NCI-H526 (cell line): Measurements from ENCODE around the gene HDAC9.

Experiments used
- DNase-seq, 2 experiments: peaks; one replicate each; lab custom pipeline; 2025; lab: John Stamatoyannopoulos, UW

HDAC9 gene

DNA sequence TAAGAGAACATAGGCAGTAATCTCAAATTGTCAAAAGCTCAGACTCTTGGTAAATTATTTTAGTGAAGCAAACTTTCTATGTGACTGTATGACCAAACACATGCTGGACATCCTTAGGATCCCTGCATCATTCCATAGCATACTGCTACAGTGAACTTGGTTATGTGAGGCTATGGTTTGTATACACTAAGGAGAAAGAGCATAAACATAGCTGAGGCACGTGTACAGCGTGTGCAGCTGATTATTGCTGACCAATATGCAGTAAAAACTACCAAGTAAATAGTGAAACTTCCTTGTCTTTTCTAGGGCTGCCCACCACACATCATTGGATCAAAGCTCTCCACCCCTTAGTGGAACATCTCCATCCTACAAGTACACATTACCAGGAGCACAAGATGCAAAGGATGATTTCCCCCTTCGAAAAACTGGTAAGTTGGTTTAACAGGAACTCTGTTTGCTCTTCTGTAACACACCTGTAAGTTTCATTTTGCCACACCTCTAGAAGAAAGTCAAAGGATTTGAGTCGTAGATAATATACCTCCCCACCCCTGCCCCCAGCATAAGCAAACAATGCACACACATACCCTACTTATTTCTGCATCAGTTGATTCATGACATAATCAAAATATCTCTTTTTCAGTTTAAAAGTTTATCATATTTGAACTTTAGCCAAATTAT, 98.2 kb downstream of the HDAC9 start:
- DNase-seq: no peak

DNA sequence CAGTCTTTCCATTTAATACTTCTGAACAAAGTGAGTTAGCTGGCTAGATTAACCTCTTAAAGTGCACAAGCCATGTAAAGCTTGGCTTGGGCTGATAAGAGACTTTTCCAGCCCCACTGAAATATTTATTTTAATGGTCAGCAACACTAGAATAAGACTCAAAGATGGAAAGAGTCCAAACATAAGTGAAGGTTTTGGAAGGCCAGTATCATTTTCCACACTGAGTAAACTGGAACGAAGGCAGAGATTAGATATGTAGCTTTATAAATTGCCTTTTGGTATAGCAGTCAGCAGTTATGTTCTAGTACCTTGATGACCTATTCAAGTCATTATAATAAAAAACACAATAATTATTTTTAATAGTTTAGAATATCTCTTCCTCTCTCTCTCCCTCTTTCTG, 102.2 kb downstream of the HDAC9 start:
- DNase-seq: no peak

DNA sequence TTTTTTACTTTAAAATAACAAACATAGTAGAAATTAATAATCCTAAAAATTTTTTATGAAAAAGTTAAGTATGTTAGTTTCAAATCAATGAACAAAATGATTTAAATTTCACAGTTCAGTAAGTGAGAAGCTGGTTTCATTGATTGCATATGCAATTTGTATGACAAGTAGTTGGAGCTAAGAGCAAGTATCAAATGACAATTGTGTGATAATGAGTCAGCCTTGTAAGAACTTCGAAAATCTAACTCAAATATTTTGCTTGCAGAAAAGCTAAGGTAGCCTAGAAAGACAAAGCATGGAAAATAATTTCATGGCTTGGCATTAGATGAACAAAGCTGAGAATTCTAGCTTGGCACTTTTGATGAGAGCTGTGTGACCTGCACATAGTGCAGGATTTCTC, 111.5 kb downstream of the HDAC9 start:
- no peak for DNase-seq

DNA sequence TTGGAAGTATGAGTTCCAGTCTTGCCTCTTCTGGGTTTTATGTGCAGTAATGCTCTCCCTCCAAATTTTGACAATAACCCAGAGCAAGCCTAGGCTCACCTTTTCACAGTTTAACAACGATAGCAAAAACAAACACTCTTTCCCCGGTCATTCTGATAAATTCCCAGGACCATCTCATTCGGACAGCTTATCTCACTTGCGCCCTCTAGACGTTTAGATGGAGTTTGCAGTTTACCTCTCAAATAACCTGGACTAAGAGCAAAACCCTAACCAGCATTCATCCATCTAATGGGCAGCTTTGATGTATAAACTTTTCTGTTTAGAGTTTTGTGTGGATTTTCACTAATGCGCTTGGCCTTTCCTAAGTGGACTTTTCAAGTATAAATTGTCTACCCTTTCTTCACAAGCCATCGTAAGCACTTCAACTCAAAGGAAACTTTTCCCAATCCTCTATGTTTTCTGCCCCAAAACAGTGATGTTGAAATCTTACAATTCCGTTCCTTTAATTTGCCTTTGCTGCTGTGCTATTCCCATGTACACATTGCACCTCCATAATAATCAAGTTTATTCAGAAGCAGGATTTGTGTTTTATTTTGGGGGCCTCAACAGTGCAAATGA, 114.9 kb downstream of the HDAC9 start:
- peak; percentile 10 to 52 for DNase-seq

DNA sequence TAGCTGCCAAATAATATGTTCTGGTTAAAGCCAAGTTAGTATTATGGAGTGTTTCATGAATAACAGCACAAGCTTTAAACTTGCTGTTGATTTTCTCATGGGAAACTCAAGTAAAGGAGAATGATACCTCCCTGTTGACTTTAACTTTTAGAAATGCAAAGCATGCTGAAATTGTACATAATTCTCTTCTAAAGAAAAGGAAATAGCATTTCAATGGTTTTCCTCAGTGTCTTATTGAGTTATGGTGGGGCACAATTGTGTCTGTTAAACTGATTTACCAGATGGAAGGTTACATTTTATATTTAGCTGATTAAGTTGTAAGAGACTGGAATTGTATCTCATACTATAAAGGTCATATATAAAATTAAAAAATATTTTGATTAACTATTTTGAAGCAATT, 119.3 kb downstream of the HDAC9 start:
- DNase-seq: no peak

DNA sequence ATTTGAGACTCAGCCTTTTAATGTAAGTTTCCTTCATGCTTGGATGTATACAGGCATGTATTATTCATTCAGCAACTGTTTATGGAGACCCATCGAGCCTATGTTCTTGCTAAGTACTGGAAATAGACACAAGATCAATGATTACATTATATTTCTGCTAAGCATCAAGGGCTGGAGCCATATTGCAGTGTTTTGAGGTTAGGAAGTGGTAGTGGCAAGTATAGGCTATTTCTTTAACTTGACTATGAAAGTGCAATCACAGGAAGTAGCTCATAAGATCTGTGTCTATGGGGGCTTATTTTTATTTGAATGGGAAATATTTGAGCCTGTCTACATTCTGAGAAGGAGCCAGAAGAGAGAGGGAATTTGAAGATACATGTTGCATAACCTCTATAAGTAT, 123.8 kb downstream of the HDAC9 start:
- no peak for DNase-seq

DNA sequence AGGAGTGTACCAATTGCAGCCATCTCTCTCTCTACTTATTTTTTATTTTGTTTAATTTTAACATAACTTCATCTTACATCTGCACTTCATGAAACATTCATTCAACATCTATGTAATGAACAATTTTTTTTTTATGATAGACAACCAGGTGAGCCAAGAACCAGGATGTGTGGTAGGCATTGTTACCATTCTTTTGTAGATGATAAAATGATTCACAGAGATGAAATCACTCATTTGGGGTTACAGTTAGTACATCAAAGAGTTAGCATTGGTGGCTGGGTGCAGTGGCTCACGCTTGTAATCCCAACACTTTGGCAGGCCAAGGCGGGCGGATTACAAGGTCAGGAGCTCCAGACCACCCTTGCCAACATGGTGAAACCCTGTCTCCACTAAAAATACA, 127.8 kb downstream of the HDAC9 start:
- DNase-seq: no peak

DNA sequence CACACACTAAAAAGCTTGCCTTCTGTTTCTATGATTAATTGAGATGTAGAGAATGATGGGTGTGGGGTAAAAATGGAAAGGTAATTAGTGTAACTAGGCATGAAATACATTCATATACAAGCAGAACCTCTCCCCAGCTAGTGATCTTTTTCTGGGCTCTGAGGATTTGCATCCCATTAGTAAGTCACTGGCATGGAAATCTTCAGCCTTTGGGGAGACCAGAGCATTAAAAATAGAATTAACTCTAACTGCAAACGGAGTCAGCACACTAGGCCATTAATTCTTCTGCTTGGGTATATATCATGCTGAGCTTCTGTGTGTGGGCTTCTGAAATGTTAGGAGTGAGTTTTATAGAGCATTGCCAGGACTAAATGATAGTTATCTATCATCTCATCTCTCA, 128.9 kb downstream of the HDAC9 start:
- DNase-seq: peak; percentile 90

DNA sequence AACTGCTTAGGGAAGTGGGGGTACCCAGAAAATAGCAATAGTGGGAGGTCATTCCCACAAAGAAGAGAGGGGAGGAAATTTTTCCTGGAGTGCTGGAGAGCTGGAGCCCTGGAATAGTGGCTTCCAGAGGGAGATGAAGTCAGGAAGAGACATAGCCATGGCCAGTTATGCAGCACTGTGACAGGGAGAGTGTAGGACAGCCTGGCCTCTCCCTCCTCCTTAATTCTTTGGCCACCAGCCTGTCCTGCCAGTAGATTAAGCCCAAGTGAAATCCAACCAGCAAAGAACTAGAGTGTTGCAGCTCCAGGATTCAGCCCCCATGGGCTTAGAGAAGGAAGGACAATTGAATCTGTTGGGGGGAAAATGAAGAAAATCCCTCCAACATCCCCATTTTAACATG, 130.5 kb downstream of the HDAC9 start:
- DNase-seq: no peak

DNA sequence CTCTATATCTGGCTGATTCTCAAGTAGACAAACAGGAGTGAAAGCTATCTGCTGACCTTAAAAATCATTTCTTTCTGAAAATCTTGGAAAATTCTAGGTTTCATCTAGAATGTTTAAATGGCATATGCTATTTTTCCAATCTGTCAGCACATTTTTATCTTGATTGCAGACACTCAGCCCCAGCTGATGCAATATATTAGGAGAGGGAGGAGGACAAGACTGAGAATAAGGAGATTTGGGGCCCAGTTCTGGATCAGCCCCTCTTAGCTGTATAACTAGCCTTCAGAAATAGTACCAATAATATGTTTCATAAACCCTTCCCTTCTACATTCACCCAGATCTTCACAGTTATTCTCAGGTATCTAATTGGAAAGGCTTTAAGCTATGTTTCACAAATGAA, 131.2 kb downstream of the HDAC9 start:
- no peak for DNase-seq

DNA sequence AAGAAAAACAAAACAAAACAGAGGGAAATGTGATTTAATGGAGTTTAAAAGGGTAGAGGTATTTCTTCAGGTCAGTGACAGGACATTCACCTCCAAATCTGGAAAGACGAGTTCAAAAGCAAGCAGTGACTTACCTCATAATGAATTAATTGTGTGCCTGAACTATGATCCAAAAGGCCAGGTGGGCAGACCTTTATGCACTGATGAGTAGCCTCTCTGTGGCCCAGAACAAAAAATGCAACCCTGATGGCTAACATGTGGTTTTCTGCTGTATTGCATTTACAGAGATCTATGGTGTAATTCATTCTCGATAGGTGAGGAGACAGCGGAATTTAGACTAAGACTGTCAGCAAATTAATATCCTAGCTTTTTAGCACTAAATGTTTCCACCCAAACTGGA, 142.0 kb downstream of the HDAC9 start:
- DNase-seq: no peak

DNA sequence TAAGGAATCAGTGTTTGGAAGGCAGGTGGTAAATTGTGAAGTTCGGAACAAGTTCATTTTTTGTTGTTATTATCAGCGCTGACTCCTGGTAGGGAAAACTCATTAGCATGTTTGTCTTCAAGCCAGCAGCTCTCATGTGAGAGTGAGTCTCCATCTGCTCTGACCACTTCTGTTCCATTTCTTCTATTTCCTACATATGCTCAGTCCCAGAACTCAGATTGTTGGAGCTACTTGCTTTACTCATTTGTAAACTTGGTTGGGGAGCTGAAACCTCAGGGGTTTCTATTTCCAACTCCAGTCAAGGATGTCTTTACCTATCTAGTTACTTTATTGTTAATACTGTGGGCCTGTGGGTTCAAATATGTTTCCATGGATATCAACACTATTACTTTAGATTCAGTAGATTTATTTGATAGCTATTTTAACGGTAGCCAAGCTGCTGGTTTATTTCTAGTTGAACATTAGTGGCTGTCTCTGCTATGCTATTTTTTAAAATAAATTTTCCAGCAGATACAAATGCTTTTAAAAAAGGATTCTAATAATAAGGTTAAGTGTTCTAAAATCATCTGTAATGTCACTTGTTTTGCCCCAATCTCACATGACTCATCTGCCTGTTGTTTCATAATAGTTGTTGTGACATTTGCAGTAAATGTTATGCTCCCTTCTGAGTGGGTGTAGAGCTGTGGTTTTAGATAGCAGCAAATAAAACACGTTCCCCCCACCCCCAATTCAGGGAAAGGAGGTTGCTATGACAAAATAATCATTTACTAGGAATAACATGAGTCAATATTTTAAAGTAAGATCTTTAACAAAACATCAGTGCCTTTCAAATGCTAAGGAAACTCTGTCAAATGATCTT, 143.3 kb downstream of the HDAC9 start:
- DNase-seq: no peak

DNA sequence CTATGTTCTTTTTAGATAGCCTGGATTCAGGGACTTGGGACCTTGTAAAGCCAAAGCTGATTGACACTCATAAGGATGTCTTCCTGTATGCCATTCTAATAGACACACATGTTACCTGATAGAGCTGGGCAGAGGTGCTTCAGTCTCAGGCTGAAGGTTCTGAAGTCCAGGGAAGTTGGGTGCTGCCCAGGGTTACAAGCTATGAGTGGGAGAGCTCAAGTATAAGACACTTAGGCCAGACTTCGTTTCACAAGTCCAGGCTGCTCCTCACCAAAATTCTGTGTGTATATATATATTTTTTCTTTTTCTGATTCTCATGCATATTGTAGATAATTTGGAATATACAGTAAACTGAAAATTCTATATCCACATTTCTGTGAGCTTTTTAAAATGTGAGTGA, 144.2 kb downstream of the HDAC9 start:
- DNase-seq: no peak

DNA sequence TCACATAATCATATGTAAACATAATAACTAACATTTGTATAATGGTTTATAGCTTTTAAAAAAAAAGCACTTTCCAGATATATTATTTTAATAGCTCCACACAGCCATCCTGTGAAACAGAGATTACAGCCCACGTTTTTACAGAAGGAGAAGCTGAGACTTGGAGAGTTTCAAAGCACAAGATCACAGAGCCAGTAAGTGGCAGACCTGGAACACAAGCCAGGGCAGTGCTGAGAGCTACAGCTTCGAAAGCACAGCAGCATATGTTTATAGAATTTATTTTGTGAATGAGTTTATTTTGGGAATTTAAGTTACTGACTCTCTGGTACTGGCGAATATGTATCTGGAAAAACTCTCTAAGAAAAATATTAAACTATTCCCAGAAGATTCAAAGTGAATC, 149.4 kb downstream of the HDAC9 start:
- no peak for DNase-seq

DNA sequence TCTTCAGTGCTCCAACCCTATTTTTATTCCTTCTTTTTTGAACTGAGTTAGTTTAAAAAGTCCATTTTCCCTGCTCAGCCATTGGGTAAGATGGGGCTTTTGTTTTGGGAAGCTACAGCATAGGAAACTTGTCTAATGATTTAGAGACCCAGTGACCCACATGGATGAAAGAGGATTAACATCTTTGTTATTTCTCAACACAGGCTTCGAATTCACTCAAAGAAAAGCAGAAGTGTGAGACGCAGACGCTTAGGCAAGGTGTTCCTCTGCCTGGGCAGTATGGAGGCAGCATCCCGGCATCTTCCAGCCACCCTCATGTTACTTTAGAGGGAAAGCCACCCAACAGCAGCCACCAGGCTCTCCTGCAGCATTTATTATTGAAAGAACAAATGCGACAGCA, 152.0 kb downstream of the HDAC9 start:
- no peak for DNase-seq

DNA sequence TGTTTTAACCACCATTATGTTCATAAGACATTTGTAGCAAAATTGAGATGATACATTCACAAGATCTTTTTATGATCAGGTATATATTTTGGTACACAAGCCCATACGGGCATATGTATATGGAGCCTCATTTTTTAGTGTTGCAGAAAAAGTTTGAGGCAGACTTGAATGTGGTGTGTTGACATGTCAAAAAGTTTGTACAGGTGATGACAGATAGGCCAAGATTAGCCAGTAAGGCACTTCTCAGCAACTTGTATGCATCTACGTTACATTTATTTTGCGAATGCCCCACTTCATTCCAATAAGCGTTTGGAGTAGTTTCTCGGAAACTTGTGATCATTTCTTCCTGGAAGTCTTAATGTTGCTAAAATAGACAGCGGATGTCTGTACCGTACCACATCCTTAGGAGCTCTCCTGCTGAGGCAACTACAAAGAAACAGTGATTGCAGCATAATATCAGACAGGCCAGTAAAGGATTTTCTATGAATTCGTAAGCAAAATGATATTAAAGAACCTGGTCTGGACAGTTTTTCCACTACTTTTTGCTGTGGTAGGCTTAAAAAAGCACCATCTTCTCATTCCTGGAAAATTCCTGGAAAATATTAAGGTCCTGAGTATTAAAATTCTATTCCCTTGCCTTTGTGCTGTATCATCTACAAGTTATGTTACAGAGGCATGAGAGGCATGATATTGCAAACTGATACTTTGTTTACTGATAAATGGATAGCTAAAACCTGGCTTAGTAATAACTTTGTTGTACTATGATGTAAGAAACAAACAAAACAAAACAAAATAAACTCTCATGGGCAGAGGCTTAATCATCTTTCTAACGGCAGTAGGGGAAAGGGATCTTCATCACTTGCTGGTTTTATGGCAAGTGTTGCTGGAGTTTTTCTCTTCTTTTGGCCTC, 153.6 kb downstream of the HDAC9 start:
- no peak for DNase-seq

DNA sequence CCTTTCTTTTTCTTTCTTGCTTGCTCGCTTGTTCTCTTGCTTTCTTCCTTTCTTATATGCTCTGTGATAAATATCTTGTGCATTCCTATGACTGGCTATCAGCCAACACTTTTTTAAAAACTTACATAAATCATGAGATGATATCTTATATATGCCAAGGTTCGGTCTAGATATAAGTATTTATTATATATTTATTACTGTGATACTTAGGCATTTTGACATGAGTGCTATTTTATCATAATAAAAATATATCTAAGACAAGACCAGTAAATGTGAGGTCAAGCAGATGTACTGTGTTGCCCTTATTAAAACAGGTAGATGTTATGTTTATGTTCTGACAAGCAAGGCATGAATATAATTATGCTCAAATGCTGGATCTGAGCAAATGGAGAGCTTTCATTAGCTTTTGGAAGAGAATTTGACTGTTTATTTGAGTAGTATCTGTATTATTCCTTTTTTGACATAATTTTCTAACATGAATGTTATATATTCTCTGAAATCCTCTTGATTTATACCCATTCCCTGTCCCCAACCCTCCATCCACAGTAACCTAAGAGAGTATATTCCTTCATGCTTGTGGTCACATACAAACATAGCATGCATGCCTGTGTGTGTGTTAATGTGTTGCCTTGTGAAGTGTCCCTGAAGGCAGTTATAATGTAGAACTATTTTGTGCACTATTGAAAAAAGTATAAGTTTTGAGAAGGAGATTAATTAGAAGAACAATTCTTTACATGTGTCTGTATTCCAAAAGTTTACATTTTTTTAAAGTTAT, 158.0 kb downstream of the HDAC9 start:
- no peak for DNase-seq

DNA sequence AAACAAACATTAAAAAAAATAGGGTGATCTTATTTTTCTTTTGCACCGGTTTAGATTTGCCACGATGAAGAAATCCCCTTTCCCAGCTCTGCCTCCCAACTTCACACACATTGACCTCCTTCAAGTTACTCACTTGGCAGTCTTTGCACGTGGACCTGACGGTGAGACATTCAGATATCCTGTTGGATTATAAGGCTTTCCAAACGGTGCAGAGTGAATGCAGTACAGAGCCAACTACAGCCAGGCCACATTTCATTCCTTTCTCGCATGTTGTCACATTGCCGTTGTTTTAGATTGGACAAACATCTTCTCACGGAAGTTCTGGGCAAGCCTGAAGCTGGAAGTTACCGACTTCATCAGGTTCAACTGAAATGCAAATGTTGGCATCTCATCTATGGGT, 159.2 kb downstream of the HDAC9 start:
- no peak for DNase-seq

DNA sequence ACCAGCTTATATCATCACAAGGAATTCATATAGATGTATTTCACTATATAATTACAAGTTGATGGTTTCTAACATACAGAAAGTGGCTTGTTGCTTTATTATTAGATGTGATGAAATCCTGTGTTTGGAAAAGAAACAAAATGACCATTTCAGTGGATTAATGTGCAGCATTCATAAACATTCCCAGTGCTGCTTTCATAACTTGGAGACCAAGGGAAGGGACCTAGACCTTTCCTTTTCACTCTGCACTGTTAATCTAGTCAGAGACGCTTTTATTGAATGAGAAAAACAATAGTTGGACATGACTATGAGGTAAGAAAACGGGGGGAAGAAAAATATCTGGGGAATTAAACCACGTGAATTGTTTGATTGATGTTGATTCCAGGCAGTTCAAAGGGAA, 160.0 kb downstream of the HDAC9 start:
- DNase-seq: no peak

DNA sequence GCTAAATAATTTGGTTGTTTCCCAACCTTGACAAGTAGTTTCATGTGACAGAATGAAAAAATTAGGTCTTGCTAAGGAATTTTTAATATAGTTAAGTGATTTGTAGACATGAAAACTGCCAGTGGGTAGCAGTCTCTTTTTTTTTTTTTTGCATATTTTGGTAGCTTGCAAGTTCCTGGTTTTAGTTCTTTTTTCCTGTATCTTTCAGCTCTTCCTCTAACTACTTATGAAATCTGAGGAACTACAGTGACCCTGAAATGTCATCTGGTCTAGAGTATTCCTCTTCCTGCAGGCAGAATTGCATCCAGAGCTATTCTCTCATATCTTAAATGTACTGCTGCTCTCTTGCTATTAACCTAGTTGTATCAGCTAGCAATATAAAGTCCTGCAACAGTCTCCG, 160.4 kb downstream of the HDAC9 start:
- DNase-seq: no peak

DNA sequence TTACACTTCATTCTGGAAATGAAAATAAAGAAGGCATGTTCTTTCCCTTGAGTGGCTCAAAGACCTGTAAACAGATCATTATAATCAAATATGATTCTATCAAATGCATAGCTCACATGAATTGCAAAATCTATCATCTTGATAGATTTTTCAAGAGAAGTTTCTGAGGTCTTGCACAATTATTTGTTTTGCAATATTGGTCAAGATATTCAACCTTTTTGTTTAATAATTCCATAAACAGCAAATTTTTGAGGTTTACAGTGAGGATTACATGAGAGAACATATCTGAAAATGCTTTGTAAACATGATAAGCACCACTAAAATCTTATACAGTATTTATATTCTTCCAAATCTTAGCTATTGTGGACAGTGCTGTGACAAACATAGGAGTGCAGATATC, 160.8 kb downstream of the HDAC9 start:
- DNase-seq: no peak
